ENCODE data around the gene CYTH1. TPM values are rescaled to one million over a fixed set of nuclear protein-coding genes. Genes with fewer than 3 reads are reported as not detected.

CYTH1 gene
- polyA plus RNA-seq, 4 donors = 37.6 to 46.3 (median 38.9) TPM

DNA sequence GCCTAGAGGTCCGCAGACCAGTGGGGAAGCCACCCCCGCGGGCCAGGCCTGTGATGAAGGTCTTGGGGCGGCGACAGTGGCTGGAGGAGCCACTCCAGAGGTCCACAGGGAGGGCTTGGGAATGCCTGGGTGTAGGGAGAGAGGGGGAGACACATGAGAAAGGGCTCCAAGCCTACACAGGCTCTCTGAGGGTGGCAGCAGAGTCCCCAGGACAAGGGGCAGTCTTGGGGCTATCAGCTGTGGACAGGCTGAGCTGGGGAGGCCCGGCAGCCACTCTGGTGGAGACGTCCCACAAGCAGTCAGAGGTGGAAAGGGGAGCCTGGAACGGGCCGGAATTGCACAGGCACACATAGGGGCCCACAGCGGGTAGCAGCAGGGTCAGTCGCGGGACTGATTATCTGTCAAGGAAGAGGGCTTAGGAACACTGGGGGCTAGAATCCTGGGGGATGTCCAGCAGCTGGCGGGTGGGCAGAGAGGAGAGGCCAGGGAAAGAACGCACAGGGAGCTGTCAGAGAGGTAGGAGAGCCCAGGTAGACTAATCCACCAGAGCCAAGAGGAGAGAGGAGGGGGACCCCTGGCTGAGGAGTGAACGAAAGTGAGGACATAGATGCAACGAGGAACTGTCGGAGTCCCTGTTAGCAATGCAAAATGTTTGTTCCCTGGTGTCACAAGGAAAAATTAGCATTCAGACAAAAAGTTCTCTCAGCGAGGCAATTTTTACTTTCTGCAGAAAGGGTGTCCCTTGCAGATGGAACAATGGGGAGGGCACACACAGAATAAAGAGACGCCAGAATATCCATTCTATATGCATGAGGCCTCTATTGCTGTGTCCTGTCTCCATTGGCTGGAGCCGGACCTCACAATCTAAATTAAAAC, 111.0 kb downstream of the CYTH1 start:
- DNase-seq (no peak), FAIRE-seq (no peak)
- Histone ChIP-seq H3K27me3 (ENCODE audit: control insufficient read depth in 3 of 3, insufficient read depth in 3 of 3, low read length in 3 of 3) (no peaks in the 10 kb centered on the region), H3K9me3 (ENCODE audit: control insufficient read depth in 2 of 2, insufficient read depth in 1 of 2, low read depth in 1 of 2, low read length in 1 of 2) (no peaks in the 10 kb centered on the region), H3K4me3 (ENCODE audit: low read depth in 1 of 3, low read length in 3 of 3) (no peak overlapping the region), H3K27ac (ENCODE audit: low read depth in 1 of 3, low read length in 2 of 3) (no peak overlapping the region), H3K4me1 (ENCODE audit: control insufficient read depth in 3 of 3, insufficient read depth in 2 of 3, low read depth in 1 of 3, low read length in 2 of 3) (peaks cover 4 to 9% (median 7%) of the 10 kb centered on the region in 3 donors), H3K36me3 (ENCODE audit: control insufficient read depth in 3 of 3, insufficient read depth in 2 of 3, low read depth in 1 of 3, low read length in 3 of 3) (peaks cover 3 to 35% (median 19%) of the 10 kb centered on the region in 3 donors)
- WGBS, 3 donors = 87 to 91% (median 91%) methylated on average over 20 of the region's 20 CpGs

DNA sequence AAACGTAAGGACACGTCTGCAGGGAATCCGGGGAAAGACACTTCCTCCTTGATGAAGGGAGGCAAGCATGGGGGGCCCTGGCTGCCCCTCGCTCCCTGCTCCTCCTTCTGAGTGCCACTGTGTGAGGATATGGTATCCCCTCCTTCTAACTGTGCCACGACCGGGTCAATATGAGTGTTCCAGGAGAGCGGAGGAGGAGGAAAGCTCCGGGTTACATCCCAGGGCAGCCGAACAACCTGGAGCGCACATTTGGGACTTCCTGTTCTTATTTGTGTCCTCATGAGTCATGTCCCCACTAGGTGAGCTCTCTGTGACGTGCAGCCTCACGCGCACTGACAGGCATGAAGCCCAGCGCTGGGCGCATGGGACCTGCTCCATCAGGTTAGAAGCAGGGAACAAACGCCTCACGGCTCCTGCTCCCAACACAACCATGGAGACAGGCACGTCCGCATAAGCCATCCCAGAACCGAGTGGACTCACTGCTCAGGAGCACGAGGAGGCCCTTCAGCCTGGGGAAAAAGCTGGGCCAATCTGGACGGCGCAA, 112.0 kb downstream of the CYTH1 start:
- FAIRE-seq (no peak), DNase-seq (no peak)
- Histone ChIP-seq H3K27me3 (ENCODE audit: control insufficient read depth in 3 of 3, insufficient read depth in 3 of 3, low read length in 3 of 3) (no peaks in the 10 kb centered on the region), H3K4me1 (ENCODE audit: control insufficient read depth in 3 of 3, insufficient read depth in 2 of 3, low read depth in 1 of 3, low read length in 2 of 3) (peaks cover 4 to 18% (median 10%) of the 10 kb centered on the region in 3 donors), H3K9me3 (ENCODE audit: control insufficient read depth in 2 of 2, insufficient read depth in 1 of 2, low read depth in 1 of 2, low read length in 1 of 2) (no peaks in the 10 kb centered on the region), H3K36me3 (ENCODE audit: control insufficient read depth in 3 of 3, insufficient read depth in 2 of 3, low read depth in 1 of 3, low read length in 3 of 3) (peaks cover 2 to 24% (median 10%) of the 10 kb centered on the region in 3 donors), H3K4me3 (ENCODE audit: low read depth in 1 of 3, low read length in 3 of 3) (no peak overlapping the region), H3K27ac (ENCODE audit: low read depth in 1 of 3, low read length in 2 of 3) (no peak overlapping the region)
- WGBS, 3 donors = 89 to 96% (median 90%) methylated on average over 22 to 23 of the region's 23 CpGs

GRCh38 chr17:78669256-78669974, 112.7 kb downstream of the CYTH1 start:
- FAIRE-seq = no peak
- Histone ChIP-seq H3K27me3 (ENCODE audit: control insufficient read depth in 3 of 3, insufficient read depth in 3 of 3, low read length in 3 of 3) (no peaks in the 10 kb centered on the region), H3K9me3 (ENCODE audit: control insufficient read depth in 2 of 2, insufficient read depth in 1 of 2, low read depth in 1 of 2, low read length in 1 of 2) (no peaks in the 10 kb centered on the region), H3K36me3 (ENCODE audit: control insufficient read depth in 3 of 3, insufficient read depth in 2 of 3, low read depth in 1 of 3, low read length in 3 of 3) (peaks cover 2 to 18% (median 6%) of the 10 kb centered on the region in 3 donors), H3K27ac (ENCODE audit: low read depth in 1 of 3, low read length in 2 of 3) (no peak overlapping the region), H3K4me3 (ENCODE audit: low read depth in 1 of 3, low read length in 3 of 3) (no peak overlapping the region), H3K4me1 (ENCODE audit: control insufficient read depth in 3 of 3, insufficient read depth in 2 of 3, low read depth in 1 of 3, low read length in 2 of 3) (peaks cover 4 to 22% (median 12%) of the 10 kb centered on the region in 3 donors)
- no peak for DNase-seq
- 91 to 94% (median 92%) methylated on average over 22 of the region's 22 CpGs for WGBS, 3 donors

DNA sequence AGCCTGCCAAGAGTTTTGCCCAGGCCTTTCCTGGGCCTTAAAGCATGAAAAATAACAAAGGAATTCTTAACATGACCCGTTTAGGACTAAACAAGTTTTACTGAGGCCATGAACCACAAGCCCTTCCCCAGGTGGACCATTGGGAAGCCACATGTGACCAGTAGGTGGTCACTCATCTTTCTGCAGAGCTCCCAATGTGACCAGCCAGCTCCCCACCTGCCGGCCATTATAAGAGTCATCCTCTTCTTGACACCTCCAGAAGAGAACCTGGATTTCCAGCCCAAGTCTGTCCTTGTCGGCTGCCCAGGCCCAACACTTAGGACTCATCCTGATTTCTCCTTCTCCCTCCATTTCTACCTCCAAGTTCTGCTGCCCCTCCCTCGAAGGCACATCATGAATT, 113.2 kb downstream of the CYTH1 start:
- H3K4me1 ChIP-seq (ENCODE audit: control insufficient read depth in 3 of 3, insufficient read depth in 2 of 3, low read depth in 1 of 3, low read length in 2 of 3) = peaks cover 4 to 22% (median 12%) of the 10 kb centered on the region in 3 donors
- H3K4me3 ChIP-seq (ENCODE audit: low read depth in 1 of 3, low read length in 3 of 3) = no peak overlapping the region
- H3K9me3 ChIP-seq (ENCODE audit: control insufficient read depth in 2 of 2, insufficient read depth in 1 of 2, low read depth in 1 of 2, low read length in 1 of 2) = no peaks in the 10 kb centered on the region
- H3K36me3 ChIP-seq (ENCODE audit: control insufficient read depth in 3 of 3, insufficient read depth in 2 of 3, low read depth in 1 of 3, low read length in 3 of 3) = peaks cover 0 to 13% (median 2%) of the 10 kb centered on the region in 3 donors
- WGBS, 3 donors = 88 to 93% (median 92%) methylated on average over 4 of the region's 4 CpGs
- DNase-seq = no peak
- no peaks in the 10 kb centered on the region for H3K27me3 ChIP-seq (ENCODE audit: control insufficient read depth in 3 of 3, insufficient read depth in 3 of 3, low read length in 3 of 3)
- no peak overlapping the region for H3K27ac ChIP-seq (ENCODE audit: low read depth in 1 of 3, low read length in 2 of 3)
- no peak for FAIRE-seq

DNA sequence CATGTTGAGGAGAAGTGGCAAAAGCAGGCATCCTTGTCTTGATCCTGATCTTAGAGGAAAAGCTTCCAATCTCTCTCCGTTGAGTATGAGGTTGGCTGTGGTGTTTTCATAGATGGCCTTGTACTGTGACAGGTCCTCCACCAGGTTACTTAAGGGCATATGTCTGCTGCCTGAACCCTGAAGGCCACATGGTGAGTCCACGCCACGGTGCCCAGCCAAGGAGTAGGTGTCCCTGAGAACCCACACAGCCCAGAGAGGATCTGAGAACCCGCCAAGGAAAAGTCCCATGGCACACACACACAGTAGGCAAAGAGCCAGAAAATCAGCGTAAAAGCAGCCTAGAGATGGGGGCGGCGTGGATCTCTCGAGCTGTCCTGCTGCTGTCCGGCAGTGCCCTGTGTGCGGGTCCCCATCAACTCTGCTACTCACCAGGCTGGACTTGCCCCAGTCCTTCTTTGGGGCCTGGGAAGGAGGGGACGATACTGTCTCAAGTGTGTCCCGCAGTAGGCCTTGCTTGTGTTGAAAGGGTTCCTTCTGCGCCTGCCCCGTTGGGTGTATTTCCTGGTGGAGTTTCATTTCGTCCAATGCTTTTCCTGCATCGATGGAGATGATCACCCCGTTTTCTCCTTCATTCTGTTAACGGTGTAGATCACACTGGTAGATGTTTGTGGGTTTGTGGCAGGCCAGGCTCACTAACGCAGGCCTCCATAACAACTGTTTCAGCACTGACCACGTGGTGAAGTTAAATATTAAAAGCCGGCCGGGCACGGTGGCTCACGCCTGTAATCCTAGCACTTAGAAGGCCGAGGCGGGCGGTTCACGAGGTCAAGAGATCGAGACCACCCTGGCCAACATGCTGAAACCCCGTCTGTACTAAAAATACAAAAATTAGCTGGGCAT, 114.1 kb downstream of the CYTH1 start:
- Histone ChIP-seq H3K27me3 (ENCODE audit: control insufficient read depth in 3 of 3, insufficient read depth in 3 of 3, low read length in 3 of 3) (no peaks in the 10 kb centered on the region), H3K27ac (ENCODE audit: low read depth in 1 of 3, low read length in 2 of 3) (no peak overlapping the region), H3K9me3 (ENCODE audit: control insufficient read depth in 2 of 2, insufficient read depth in 1 of 2, low read depth in 1 of 2, low read length in 1 of 2) (no peaks in the 10 kb centered on the region), H3K4me3 (ENCODE audit: low read depth in 1 of 3, low read length in 3 of 3) (no peak overlapping the region), H3K36me3 (ENCODE audit: control insufficient read depth in 3 of 3, insufficient read depth in 2 of 3, low read depth in 1 of 3, low read length in 3 of 3) (peaks cover 0 to 7% (median 0%) of the 10 kb centered on the region in 3 donors), H3K4me1 (ENCODE audit: control insufficient read depth in 3 of 3, insufficient read depth in 2 of 3, low read depth in 1 of 3, low read length in 2 of 3) (peaks cover 4 to 22% (median 12%) of the 10 kb centered on the region in 3 donors)
- DNase-seq (no peak), FAIRE-seq (no peak)
- 87 to 93% (median 91%) methylated on average over 30 of the region's 30 CpGs for WGBS, 3 donors

GRCh38 chr17:78667091-78667490, 115.0 kb downstream of the CYTH1 start:
- WGBS, 3 donors = 75 to 81% (median 77%) methylated on average over 10 of the region's 10 CpGs
- H3K4me3 ChIP-seq (ENCODE audit: low read depth in 1 of 3, low read length in 3 of 3) = no peak overlapping the region
- DNase-seq (no peak), FAIRE-seq (no peak)
- H3K27me3 ChIP-seq (ENCODE audit: control insufficient read depth in 3 of 3, insufficient read depth in 3 of 3, low read length in 3 of 3) = no peaks in the 10 kb centered on the region
- H3K9me3 ChIP-seq (ENCODE audit: control insufficient read depth in 2 of 2, insufficient read depth in 1 of 2, low read depth in 1 of 2, low read length in 1 of 2) = no peaks in the 10 kb centered on the region
- peaks cover 1 to 22% (median 12%) of the 10 kb centered on the region in 3 donors for H3K4me1 ChIP-seq (ENCODE audit: control insufficient read depth in 3 of 3, insufficient read depth in 2 of 3, low read depth in 1 of 3, low read length in 2 of 3)
- H3K36me3 ChIP-seq (ENCODE audit: control insufficient read depth in 3 of 3, insufficient read depth in 2 of 3, low read depth in 1 of 3, low read length in 3 of 3) = peaks cover 0 to 4% (median 0%) of the 10 kb centered on the region in 3 donors
- no peak overlapping the region for H3K27ac ChIP-seq (ENCODE audit: low read depth in 1 of 3, low read length in 2 of 3)

DNA sequence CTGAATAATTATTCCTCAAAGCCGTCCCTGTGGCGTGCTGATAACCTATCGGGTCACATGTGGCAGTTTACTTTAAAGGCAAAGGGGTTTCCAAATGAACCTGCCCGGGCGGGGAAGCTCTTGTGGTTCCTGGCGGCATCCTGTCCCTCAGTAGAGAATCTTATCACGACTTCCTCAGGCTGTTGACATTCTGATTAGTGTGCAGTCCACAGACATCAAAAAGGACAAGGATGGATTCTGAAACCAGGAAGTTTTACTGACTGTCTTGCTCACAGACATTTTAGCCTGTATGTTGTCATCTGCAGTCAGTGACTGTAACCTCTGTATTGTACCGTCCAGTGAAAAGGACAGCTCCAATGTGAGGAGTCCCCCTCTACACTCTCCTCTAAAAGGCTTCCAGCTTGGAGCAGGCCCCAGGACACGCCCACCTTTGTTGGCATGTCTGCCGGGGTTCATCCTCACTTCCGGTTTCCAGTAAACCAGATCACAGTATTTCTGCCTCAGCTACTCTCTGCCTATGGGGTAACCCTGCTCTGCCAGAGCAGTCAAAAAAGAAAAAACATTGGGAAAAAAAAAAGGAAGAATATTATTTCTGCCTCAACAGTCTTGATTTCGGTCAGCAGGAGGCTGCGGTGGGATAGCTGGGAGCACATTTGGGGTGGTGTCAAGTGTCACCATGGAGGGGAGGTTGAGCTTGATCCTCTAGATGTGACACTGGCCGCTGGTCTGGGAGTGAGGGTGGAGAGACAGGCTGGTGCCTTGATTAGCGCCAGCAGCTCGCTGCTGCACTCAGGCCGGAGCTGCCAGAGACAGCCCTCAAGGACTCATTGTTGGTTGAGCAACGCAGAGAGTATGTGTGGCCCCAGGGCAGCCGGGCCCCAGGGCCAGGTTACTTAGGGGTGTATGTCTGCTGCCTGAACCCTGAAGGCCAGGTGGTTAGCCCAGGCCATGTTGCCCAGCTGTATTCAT, 115.8 kb downstream of the CYTH1 start:
- WGBS, 3 donors = 39 to 46% (median 40%) methylated on average over 19 of the region's 19 CpGs
- Histone ChIP-seq H3K27ac (ENCODE audit: low read depth in 1 of 3, low read length in 2 of 3) (peak overlapping the region in 2 of 3 donors; percentile 1 to 55), H3K36me3 (ENCODE audit: control insufficient read depth in 3 of 3, insufficient read depth in 2 of 3, low read depth in 1 of 3, low read length in 3 of 3) (peaks cover 0 to 4% (median 0%) of the 10 kb centered on the region in 3 donors), H3K4me1 (ENCODE audit: control insufficient read depth in 3 of 3, insufficient read depth in 2 of 3, low read depth in 1 of 3, low read length in 2 of 3) (peaks cover 1 to 22% (median 12%) of the 10 kb centered on the region in 3 donors), H3K4me3 (ENCODE audit: low read depth in 1 of 3, low read length in 3 of 3) (no peak overlapping the region), H3K27me3 (ENCODE audit: control insufficient read depth in 3 of 3, insufficient read depth in 3 of 3, low read length in 3 of 3) (no peaks in the 10 kb centered on the region), H3K9me3 (ENCODE audit: control insufficient read depth in 2 of 2, insufficient read depth in 1 of 2, low read depth in 1 of 2, low read length in 1 of 2) (no peaks in the 10 kb centered on the region)
- peak; percentile 39 to 50 for DNase-seq
- FAIRE-seq = no peak

Measured in small intestine (tissue), 7 donors.